HG02970 (cell line): ENCODE results near the gene HEG1.

Experiments used
- ATAC-seq: cut with Tn5 transposase; IDR thresholded peaks from one replicate; pipeline ENCODE4 v1.9.1; 2021; ENCODE audit warnings: mild to moderate bottlenecking, moderate library complexity, moderate number of reproducible peaks; ENCODE audit not compliant: unreplicated experiment, low FRiP score

Gene HEG1

DNA sequence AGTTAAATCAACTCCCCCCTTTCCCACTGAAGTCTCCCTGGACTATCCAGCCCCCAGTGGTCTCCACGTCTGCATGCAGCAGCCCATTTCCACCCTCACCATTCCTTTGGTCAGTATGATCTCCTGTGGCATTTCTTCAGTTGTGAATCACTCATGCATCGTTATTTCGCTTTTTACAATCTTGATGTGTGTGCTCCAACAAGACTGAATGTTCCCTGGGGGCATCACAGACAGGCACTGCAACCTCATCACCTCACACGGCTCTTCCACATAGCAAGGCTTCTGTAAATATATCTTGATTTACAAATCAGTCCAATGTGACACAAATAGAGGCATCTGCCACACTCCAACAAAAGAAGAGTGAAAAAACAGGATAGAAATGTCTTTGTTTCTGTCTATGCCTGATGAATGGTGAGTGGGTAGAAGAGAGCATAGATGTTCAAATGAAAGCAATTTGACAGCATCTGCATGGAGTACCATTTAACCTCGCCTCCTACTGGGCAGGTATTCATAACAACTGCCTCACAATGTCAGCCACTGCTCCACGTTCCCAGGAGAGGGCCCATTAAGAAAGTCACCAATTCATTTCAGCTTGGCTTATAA lies 5.2 kb downstream of the HEG1 start:
- no peak for ATAC-seq

DNA sequence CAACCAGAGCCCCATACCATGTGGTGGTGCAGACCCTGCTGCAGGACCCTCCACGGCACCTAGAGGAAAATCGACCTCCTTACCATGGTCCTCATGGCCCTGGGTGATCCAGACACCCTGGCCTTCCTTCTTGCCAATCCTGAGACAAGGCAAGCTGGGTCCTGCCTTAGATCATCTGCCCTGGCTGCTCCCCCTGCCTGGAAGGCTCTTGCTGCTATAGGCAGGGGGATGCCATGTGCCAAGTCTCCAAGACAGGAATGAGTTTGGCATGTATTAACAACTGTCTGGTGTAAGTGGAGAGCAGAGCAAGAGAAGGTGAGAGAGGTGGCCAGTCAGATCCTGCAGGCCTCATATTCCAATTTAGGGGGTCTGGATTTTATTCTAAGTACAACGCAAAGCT lies 7.5 kb downstream of the HEG1 start:
- no peak for ATAC-seq

DNA sequence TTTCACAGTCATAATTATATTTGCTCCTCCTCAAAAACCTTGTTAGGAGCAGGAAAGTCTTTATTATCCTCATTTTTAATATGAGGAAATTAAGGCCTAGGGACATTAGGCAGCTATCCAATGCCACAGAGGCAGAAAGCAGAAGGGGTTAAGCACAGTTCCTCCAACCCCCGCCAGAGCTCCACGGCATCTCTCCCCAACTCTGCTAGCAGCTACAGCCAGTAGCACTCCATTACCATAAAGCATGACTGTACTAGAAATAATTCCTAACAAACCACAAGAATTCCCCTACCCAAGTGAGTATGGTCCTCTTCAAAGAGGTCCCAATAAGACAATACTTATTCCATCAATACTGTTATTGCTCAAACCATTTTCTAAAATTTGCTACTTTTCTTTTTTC lies 9.8 kb downstream of the HEG1 start:
- ATAC-seq: no peak

DNA sequence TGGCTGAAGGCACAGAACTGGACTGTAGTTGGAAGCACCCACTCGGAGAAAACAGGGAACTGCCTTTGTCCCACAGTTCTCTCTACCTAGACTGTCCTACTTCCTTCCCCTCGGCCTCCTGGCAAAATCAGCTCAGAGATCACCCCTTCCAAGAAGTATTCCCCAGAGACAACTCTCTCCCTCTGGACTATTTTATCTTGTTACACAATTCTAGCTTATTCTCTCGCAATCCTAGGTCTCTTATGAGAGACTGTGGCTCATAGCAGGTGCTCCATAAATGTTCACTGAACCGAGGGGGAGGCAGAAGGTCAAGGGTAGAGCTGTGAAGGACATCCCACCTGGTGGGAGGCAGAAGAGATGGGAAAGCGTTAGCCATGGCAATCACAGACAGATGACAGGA lies 10.6 kb downstream of the HEG1 start:
- no peak for ATAC-seq

DNA sequence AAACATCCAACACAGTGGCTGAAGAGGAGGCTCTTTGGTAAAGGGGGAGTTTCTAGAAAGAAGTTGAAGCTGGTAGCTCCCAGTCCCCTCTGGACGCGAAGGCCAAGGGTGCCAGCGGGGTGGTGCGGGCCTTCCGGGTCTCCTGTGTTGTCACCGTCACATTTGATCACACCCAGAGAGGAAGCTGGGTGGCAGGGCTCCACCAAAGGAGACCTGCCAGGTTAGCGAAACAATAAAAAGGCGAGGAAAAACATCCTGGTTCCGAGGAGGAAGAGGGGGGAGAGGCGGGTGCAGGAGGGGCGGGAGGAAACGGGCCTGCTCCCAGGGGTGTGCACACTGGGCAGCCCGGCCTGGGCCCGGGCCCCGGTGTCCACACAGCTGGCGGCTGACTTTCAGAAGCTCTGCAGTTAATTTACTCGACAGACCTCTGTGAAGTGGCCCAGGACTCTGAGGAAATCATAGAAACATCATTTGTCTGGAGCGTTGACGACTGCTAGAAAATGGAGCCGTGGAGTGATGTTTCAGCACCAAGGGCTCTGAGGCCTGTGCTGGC lies 12.1 kb downstream of the HEG1 start:
- no peak for ATAC-seq

DNA sequence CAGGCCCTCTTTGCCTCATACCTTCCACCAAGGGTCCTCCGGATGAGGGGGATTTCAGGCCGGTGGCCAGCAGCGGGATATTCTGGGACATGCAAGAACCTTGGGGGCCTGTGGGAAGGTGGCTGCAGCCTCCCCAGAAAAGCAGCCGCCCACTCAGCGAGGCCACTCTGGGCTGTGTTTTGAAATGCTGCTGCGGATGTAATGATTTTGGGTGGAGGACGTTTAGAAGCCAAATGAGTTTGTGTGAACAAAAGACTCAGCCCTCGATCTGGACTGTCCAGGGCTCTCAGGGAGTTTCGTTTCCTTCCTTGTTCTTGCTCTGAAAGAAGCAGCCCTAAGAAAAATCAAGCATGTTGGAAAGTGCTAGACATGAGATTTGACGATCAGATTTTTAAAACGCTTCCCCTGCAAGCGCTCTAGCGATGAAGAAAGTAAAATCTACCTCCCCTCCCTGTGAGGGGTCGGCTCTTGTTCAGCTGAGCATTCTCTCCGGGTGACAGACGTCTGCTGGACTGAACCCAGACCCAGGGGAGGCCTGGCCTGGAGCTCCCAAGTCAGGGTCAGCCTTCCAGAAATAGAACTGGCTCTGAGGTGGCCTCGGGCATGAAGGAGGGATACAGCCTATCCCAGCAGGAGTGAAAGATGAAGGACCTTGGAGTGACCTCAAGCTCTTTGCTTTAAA lies 12.9 kb downstream of the HEG1 start:
- no peak for ATAC-seq

DNA sequence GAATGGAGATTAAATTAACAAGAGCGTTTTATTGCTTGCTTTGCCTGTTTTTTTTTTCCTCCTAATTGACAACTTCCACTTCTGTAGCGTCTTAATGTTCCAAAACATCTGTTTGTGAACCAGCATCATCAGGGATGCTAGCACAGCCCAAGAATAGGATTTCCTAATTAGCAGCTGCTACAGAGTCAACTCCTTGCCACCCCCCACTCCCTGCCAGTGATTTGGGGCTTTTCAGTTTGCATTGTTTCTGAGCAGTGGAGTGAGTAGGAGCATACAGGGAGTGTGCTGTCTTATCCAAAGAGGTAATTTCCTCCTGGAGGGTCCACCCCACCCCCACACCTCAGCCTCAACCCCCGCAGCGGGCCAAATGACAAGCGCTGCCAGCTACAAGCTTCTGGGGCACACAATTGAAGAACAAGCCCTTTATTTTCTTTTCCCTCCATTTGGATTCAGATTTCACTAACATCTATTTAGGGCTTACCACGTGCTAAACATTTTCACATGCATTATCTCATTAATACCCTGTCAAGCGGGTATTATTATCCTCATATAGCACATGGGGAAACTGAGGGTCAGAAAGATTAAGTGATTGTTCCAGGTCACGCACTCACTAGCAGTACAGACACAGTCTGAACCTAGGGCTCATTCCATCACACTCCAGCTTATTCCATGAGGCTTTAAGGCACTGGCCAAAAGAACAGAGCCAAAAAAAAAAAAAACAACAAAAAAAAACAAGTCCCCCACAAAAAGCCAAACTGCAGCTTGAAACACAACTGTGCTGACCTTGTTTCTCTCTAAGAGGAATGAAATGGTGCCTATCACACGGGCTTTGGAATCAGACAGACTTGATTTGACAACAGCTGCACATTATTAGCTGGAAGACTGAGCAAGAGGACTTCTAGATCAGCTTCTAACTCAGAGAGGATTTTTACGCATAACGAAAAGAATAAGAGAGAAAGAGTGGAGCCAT lies 16.4 kb downstream of the HEG1 start:
- no peak for ATAC-seq

DNA sequence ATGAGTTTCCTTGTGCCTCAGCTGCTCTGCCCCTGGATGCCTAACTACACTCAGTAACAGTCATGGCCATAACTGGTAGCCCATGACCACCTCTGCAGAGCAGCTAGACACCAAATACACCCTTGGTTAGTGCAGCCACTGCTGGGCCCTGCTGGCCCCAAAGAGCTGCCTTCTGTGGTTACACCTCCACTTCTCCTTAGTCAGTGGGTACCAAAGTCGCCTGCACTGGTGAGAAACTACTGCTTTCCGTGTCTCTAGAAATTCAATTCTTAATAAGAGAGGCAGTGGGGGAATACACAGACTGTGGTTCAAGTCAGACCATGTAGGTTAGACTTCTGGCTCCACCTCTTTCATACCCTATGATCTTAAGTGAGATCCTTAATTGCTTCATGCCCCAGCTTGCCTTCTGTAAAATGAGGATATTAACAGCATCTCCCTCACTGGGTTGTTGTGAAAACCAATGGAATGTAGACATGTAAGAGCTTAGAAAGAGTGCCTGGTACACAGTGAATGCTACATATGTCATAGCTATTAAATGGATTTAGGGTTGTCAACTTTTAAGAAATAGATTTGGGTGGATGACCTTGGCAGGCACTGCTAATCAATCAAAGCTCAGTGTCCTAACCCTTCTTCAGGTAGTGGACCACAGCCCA lies 18.2 kb downstream of the HEG1 start:
- ATAC-seq: no peak

DNA sequence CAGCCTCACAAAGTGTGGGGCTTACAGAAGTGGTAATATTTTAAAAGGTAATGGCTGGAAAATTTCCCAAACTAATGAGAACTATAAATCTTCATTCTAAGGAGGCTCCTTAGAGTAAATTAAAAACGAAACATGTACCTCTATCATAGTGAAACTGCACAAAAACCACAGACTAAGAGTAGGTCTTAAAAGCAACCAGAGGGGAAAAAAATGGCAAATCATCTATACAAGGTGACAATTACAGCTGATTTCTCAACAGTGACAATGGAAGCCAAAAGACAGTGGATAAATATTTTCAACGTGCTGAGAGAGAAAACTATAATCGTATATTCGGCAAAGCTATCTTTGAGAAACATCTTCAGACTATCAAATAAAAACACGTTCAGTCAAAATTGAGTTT lies 20.6 kb downstream of the HEG1 start:
- no peak for ATAC-seq

DNA sequence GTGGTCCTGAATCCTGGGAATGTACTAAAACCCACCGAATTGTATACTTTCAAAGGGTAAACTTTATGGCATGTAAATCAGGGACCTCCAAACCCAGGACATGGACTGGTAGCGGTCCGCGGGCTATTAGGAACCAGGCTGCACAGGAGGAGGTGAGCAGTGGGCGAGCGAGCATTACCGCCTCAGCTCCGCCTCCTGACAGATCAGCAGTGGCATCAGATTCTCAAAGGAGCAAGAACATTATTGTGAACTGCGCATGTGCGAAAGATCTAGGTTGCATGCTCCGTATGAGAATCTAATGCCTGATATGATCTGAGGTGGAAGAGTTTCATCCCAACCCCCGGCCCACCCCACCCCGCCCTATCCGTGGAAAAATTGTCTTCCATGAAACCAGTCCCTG lies 22.2 kb downstream of the HEG1 start:
- no peak for ATAC-seq

DNA sequence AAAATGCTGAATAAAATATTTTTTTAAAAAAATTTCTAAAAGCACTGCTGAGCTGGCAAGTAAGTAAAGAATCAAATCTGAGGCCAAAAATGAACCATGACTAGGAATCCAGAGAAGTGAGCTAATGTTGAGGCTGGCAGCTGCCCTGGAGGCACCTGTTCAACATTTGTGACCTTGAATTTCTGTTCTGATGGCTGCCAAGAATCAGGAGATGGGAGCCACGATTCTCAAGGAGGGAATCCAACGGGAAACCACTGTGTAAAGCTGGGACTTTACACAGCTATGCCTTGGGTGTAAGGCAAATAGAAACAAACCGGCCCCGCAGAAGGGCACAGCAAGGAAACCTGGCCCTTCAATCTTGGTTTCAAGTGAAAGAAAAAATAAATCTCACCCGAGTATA lies 22.7 kb downstream of the HEG1 start:
- no peak for ATAC-seq

DNA sequence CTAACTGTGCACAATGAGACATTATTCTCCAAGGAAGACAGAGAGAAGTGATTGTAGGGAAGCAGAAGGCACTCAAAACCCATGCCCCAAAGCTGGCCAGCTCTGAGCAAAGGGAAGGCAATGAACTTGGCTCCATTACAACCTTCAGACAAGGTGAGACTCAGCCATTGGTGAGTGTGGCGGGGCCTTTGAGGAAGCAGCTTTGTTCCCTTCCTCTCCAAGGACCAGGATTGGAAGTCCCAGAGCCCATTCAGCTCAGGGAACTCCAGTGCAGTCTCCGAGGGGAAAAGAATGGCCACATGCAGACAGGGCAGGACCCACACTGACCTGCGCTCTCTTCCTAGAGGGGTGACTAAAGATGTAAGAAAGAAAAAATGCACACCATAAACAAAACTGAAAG lies 23.1 kb downstream of the HEG1 start:
- no peak for ATAC-seq

DNA sequence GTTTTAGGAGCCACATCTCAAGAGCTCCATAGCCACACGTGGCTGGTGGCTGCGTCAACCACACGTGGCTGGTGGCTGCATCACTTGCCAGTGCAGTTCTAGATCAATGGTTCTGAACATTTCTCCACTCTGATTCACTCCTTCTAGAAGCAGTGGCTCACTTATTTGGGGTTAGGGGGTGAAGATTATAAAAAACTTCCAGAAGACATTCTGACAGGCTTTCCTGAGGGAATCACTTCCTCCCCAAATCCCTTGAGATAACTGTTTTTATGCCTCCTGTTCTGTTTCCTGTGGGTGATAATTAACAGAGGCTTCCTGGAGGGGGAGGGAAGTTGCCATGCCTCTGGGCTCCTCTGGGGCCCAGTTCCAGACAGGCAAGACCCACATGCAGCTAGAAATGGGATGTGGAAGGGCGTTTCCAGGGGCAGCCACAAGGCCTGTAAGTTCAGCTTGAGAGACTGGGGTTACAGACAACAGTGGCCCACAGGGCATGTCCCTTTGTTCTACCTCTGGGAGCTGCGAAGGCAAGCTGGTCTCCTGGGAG lies 23.6 kb downstream of the HEG1 start:
- no peak for ATAC-seq

DNA sequence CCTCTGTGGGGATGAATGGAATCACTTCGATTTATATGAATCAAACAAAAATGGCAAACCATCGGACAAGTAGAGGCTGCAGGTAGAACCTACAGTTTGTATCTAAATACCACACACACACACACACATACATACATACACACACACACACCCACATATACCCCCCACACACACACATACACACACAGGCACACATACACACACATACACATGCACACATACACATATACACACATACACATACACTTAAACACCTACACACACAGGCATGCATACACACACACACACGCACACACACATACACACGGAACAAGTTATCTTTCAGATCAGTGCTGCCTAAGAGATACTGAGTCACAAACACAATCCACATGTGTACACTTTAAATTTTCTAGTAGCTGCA lies 24.3 kb downstream of the HEG1 start:
- no peak for ATAC-seq

DNA sequence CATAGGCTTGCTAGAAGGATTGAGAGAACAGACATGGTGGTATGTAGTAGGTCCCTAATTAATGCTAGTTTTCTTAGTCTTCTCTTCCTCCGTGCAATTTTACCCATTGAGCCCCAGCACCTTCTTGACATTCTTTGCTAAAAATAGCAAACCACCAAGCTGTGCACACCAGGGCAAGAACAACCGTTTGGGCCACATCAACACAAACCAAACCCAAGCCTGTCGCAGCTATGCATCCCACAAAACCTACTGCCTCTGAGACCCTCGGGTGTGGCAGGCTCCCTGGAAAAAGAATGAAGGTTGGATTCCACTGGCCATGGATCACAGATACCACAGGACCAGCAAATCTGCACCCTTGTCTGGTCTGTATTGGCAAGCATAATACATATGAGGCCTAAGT lies 27.1 kb downstream of the HEG1 start:
- ATAC-seq: no peak

DNA sequence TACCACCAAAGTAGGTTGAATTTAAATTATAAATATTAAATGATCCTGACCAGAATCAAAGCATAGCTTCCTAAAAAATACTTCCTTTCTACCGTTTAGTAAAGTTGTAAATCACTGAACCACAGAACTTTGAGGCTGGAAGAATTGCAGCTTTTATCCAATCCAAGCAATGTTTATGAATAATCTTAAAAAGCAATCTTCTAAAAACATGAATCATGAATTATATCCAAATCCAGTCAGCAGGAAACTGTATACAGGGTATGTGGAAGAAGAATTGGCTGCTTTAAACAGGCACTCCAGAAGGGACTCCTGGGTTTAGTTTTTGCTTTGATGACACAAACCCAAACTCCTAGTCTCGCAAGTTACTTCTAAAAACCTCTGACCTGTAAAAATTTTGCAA lies 30.2 kb downstream of the HEG1 start:
- no peak for ATAC-seq

DNA sequence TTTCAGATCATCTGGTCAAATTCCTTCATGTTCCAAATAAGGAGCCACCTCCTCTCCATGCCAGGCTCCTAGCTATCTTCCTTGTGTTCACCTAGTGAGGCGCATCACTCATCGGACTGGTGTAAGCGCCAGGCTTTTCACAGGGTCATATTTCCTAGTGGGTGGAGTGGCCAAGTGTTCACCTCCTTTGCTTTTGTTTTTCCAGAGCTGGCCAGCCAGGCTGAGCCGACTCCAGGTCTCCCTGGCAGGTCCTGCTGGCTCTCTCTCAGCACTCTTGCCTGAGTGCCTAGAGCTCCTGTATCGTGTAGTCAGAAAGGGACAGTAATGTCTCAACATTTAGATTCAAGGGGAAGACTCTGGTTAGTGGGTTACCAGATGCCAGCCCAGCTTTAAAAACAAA lies 31.0 kb downstream of the HEG1 start:
- ATAC-seq: no peak

DNA sequence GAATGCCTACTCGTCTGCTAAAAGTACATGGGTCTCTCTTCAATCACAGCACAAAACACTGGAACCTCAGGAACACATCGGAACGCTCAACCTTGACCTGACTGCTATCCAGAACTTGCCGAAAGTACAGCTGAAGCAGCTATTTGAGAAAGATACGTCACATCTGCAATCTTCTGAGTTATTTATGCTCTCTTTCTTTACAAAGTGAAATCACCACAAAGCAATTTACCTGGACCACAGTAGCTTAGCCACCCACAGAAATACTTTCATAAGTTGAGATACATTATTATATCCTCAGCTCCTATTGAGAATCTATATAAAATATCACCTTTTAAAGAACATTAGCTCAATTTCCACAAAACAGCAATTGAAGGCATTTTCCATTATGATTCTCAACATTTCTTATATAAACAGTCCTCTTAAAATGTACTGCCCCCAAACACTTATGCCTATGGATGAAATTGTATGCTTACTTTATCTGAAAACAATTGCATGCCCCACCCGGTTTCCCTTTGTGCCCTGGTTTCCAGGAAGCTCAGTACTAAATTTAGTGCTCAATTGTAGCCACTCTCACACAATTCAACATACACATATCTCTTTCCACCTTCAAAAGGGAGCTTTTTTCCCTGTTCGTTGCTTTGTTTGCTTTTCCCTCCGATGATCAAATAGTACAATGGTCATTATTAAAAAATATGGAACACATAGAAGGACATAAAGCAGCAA lies 31.8 kb downstream of the HEG1 start:
- ATAC-seq: no peak

DNA sequence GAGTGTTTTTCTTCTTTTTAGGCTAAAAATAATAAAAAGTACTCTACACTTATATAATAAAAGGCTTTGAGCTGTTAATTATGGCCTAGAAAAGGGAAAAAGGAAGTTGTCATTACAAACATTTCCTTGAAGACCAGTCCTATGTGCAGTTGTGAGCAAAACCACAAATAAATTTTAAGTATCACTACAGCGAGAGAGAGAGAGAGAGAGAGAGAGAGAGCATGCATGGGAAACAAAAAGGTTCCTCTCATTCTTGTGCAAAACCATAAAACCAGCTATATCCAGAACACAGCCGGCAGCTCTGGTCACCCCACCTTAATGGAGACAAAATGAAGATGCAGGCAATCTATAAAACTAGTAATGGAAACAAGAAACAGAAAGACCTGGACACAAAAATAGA lies 33.6 kb downstream of the HEG1 start:
- ATAC-seq: no peak

DNA sequence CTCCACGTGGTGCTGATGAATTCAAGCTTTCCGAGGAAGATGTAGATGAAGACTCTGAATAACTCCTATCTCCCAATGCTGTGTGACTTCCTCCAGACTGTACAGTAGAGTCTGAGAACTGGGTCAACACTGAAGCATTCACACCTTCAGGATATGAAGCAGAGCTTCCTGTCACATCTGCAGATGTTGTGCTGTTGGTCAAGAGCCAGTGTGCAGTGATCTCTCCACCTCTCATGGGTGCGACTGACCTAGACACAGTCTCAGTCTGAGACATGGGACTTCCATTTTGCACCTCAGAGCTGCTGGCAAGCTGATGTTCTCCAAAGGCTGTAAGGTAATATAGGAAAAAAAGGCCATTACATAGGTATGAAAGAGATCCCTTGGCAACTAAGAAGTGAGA lies 36.5 kb downstream of the HEG1 start:
- ATAC-seq: no peak
